ENCODE results near the gene ARHGAP26.

GRCh38 chr5:142961440-142962173 is 191.4 kb downstream of the ARHGAP26 start:
- TF ChIP-seq CTCF (IDR thresholded peaks at IDR 0.05) (no peak), POLR2A (IDR thresholded peaks at IDR 0.05) (no peak), EP300 (IDR thresholded peaks at IDR 0.05) (no peak)
